Measurements from ENCODE around the gene PRICKLE4.
"Not testable (repeated sequence)": the region's sequence is repeated elsewhere in the genome, so short reads cannot be mapped to it uniquely, and the experiment has no call there.

DNA sequence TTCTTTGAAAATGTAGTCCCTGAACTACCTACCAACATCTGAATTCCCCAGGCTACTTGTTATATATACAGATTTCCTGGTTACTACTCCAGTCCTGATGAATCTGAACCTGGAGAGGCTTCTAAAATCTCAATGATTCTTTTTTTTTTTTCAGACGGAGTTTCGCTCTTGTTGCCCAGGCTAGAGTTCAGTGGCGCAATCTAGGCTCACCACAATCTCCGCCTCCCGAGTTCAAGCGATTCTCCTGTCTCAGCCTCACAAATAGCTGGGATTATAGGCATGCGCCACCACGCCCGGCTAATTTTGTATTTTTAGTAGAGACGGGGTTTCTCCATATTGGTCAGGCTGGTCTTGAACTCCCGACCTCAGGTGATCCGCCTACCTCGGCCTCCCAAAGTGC lies 31.4 kb downstream of the PRICKLE4 start:
- TF ChIP-seq, protein P1, sequence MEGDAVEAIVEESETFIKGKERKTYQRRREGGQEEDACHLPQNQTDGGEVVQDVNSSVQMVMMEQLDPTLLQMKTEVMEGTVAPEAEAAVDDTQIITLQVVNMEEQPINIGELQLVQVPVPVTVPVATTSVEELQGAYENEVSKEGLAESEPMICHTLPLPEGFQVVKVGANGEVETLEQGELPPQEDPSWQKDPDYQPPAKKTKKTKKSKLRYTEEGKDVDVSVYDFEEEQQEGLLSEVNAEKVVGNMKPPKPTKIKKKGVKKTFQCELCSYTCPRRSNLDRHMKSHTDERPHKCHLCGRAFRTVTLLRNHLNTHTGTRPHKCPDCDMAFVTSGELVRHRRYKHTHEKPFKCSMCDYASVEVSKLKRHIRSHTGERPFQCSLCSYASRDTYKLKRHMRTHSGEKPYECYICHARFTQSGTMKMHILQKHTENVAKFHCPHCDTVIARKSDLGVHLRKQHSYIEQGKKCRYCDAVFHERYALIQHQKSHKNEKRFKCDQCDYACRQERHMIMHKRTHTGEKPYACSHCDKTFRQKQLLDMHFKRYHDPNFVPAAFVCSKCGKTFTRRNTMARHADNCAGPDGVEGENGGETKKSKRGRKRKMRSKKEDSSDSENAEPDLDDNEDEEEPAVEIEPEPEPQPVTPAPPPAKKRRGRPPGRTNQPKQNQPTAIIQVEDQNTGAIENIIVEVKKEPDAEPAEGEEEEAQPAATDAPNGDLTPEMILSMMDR (IDR thresholded peaks at IDR 0.05; ENCODE audit: poor library complexity), result not testable (repeated sequence)
- not testable (repeated sequence) for TF ChIP-seq EZH2phosphoT487 (IDR thresholded peaks at IDR 0.05; ENCODE audit: low read depth, severe bottlenecking, unreplicated experiment); EZH2 (IDR thresholded peaks at IDR 0.05; ENCODE audit: borderline replicate concordance)
